Vagina (tissue), 2 donors: ENCODE data around the gene RHOV. TPM values are rescaled to one million over a fixed set of nuclear protein-coding genes. Genes with fewer than 3 reads are reported as not detected.
A peak's percentile ranks its signal among the peaks of the same experiment; 100 is the strongest.

Source experiments
- DNase-seq, 2 donors: peaks; one replicate each; pipeline ENCODE4 v3.0.0-alpha.2; 2017; ENCODE audit errors: extremely low spot score in 2 of 2
- H3K27ac ChIP-seq: fragments of 200-600 bp; sonication (generic); one replicate; pipeline ENCODE4 v1.5.1; 2019
- H3K27me3 ChIP-seq: fragments of 200-600 bp; sonication (generic); one replicate; pipeline ENCODE4 v1.5.1; 2019
- H3K36me3 ChIP-seq, 2 donors: fragments of 200-600 bp; sonication (generic); one replicate each; pipeline ENCODE4 v1.5.1; 2017 to 2019
- H3K4me1 ChIP-seq: fragments of 200-600 bp; sonication (generic); one replicate; pipeline ENCODE4 v1.5.1; 2019
- H3K4me3 ChIP-seq, 2 donors: fragments of 200-600 bp; sonication (generic); 1 replicate in 1 of 2; 2 replicates in 1 of 2; pipeline ENCODE4 v1.5.1; 2016 to 2019
- H3K9me3 ChIP-seq: fragments of 200-600 bp; sonication (generic); one replicate; pipeline ENCODE4 v1.5.1; 2019
- POLR2A ChIP-seq, 2 donors: fragments of 450-650 bp; IDR thresholded peaks; one replicate each; pipeline ENCODE4 v1.6.1; 2017; ENCODE audit warnings: antibody characterized with exemption in 2 of 2, mild to moderate bottlenecking in 2 of 2, moderate library complexity in 2 of 2
- POLR2AphosphoS5 ChIP-seq, 2 donors: sonication (generic); formaldehyde crosslinking; IDR thresholded peaks; one replicate each; pipeline ENCODE4 v1.9.0; 2017; ENCODE audit warnings: antibody characterized with exemption in 2 of 2, mild to moderate bottlenecking in 2 of 2, low read depth in 1 of 2; ENCODE audit not compliant: insufficient read depth in 1 of 2
- intact Hi-C: fragments of 100-400 bp; cut with DNase I; formaldehyde crosslinking; loops from one replicate; pipeline ENCODE4 v1.15.1; 2023
- total RNA-seq: library from RNA; depleted of rRNA; stranded (reverse); fragments of >200 nt; gene quantifications from one replicate; pipeline ENCODE4 v1.2.3, GENCODE V29; 2016
- TF ChIP-seq, protein P1 (sequence below), 3 experiments: fragments of 450-650 bp in 2 of 3; fragments of 200-600 bp in 1 of 3; sonication (generic) in 1 of 3; IDR thresholded peaks; one replicate each; pipeline ENCODE4 v1.5.1; 2017 to 2019; ENCODE audit warnings: antibody characterized with exemption in 3 of 3, mild to moderate bottlenecking in 2 of 3, moderate library complexity in 2 of 3

The RHOV gene
- total RNA-seq, 1 donor from 2014 or later = 32.9 TPM

- Histone ChIP-seq H3K27me3 (no peaks in the 10 kb centered on the region), H3K27ac (no peak overlapping the region), H3K36me3 (peaks cover 0 to 6% of the 10 kb centered on the region in 2 donors), H3K4me3 (no peak overlapping the region), H3K4me1 (peaks cover 25% of the 10 kb centered on the region), H3K9me3 (no peaks in the 10 kb centered on the region)
- peak; percentile 85 to 94 for DNase-seq
- no peak for TF ChIP-seq POLR2A (IDR thresholded peaks at IDR 0.05)
- no peak for TF ChIP-seq POLR2AphosphoS5 (IDR thresholded peaks at IDR 0.05; ENCODE audit: insufficient read depth in 1 of 2, low read depth in 1 of 2)
- TF ChIP-seq, protein P1, sequence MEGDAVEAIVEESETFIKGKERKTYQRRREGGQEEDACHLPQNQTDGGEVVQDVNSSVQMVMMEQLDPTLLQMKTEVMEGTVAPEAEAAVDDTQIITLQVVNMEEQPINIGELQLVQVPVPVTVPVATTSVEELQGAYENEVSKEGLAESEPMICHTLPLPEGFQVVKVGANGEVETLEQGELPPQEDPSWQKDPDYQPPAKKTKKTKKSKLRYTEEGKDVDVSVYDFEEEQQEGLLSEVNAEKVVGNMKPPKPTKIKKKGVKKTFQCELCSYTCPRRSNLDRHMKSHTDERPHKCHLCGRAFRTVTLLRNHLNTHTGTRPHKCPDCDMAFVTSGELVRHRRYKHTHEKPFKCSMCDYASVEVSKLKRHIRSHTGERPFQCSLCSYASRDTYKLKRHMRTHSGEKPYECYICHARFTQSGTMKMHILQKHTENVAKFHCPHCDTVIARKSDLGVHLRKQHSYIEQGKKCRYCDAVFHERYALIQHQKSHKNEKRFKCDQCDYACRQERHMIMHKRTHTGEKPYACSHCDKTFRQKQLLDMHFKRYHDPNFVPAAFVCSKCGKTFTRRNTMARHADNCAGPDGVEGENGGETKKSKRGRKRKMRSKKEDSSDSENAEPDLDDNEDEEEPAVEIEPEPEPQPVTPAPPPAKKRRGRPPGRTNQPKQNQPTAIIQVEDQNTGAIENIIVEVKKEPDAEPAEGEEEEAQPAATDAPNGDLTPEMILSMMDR (IDR thresholded peaks at IDR 0.05) = no peak
- intact Hi-C loops = loop anchor here (5.0 kb wide), 1 partner anchor 35 kb away; no protein-coding TSS in a partner anchor
Observed at GRCh38 chr15:40892447-40893012, 18.5 kb upstream of the RHOV start.

DNA sequence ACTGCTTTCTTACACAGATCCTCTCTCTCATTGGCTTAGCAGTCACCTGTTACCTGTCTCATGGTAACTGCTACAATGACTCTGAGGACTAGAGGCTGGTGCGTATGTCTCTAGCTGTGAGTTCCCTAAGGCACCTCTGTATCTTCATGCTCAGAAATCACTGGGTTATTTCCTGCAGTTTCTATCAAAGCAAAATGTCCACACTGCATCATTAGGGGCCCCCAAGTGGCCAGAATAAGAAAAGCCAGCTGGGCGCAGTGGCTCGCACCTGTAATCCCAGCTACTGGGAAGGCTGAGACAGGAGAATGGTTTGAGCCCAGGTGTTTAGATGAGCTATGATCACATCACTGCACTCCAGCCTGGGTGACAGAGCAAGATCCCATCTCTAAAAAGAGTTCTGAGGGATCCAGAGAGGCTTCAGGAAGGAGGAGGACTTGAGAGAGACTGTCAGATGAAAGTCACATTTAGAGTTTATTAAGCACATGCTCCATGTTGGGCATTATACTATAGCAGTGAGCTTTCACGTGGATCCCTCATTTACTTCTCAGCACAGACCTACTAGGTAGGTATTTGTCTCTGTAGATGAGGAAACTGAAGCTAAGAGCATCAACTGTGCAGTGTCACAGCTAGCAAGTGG lies 17.9 kb upstream of the RHOV start:
- Histone ChIP-seq H3K27me3 (no peaks in the 10 kb centered on the region), H3K36me3 (peaks cover 0 to 6% of the 10 kb centered on the region in 2 donors), H3K4me1 (peaks cover 25% of the 10 kb centered on the region), H3K4me3 (no peak overlapping the region), H3K27ac (no peak overlapping the region), H3K9me3 (no peaks in the 10 kb centered on the region)
- intact Hi-C loops = loop anchor here (5.0 kb wide), 1 partner anchor 35 kb away; no protein-coding TSS in a partner anchor
- peak in 1 of 2 donors; percentile 83 for DNase-seq
- TF ChIP-seq POLR2A (IDR thresholded peaks at IDR 0.05) (no peak), POLR2AphosphoS5 (IDR thresholded peaks at IDR 0.05; ENCODE audit: insufficient read depth in 1 of 2, low read depth in 1 of 2) (peak in 1 of 2 donors; percentile 76)
- TF ChIP-seq, protein P1 (IDR thresholded peaks at IDR 0.05) = peak; percentile 9 to 45 (median 44)

- Histone ChIP-seq H3K9me3 (no peaks in the 10 kb centered on the region), H3K27me3 (no peaks in the 10 kb centered on the region), H3K4me3 (no peak overlapping the region), H3K4me1 (peaks cover 23% of the 10 kb centered on the region), H3K36me3 (peaks cover 0 to 3% of the 10 kb centered on the region in 2 donors), H3K27ac (no peak overlapping the region)
- intact Hi-C loops = loop anchor here (5.0 kb wide), 1 partner anchor 34 kb away; no protein-coding TSS in a partner anchor
- DNase-seq = no peak
- TF ChIP-seq POLR2A (IDR thresholded peaks at IDR 0.05) (no peak), POLR2AphosphoS5 (IDR thresholded peaks at IDR 0.05; ENCODE audit: insufficient read depth in 1 of 2, low read depth in 1 of 2) (no peak)
- TF ChIP-seq, protein P1 (IDR thresholded peaks at IDR 0.05) = no peak
Observed at GRCh38 chr15:40891138-40891537, 17.1 kb upstream of the RHOV start.

DNA sequence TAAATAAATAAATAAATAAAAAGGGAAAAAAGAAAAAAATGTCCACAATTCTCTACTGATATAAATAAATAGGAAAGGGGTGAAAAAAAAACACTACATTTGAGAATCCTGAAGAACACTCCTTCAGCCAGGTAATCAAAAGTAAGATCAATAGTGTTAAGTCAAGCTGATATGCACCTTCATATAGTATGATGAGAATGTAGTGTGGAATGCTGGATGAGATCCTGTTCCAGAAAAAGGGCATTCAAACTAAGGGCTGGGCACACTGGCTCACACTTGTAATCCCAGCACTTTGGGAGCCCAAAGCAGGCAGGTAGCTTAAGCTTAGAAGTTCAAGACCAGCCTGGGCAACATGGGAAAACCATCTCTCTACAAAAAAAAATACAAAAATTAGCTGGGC lies 15.1 kb upstream of the RHOV start:
- Histone ChIP-seq H3K27me3 (no peaks in the 10 kb centered on the region), H3K9me3 (no peaks in the 10 kb centered on the region), H3K27ac (no peak overlapping the region), H3K36me3 (no peaks in the 10 kb centered on the region), H3K4me1 (peaks cover 8% of the 10 kb centered on the region), H3K4me3 (no peak overlapping the region)
- no peak for DNase-seq
- intact Hi-C loops = no loop called here
- TF ChIP-seq POLR2AphosphoS5 (IDR thresholded peaks at IDR 0.05; ENCODE audit: insufficient read depth in 1 of 2, low read depth in 1 of 2) = no peak
- no peak for TF ChIP-seq POLR2A (IDR thresholded peaks at IDR 0.05)
- TF ChIP-seq, protein P1 (IDR thresholded peaks at IDR 0.05) = no peak

DNA sequence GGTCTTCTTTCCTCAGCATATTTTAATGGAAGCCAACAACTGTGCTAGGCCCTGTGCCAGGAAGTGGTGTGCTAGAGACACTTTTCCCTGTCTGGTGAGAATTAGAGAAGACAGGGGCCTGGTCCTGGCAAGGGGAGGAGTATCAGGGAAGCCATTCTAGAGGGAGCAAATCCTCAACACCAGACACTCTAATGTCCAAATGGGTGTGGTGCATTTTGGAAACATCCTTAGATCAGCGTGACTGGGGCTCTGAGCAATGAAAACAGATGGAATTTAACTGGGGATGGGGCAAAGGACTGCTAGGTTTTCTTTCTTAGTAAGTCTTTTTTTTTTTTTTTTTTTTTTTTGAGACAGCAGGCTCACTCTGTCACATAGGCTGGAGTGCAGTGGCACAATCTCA lies 12.6 kb upstream of the RHOV start:
- no peak for DNase-seq
- Histone ChIP-seq H3K36me3 (no peaks in the 10 kb centered on the region), H3K4me3 (no peak overlapping the region), H3K27ac (no peak overlapping the region), H3K27me3 (no peaks in the 10 kb centered on the region), H3K4me1 (no peaks in the 10 kb centered on the region), H3K9me3 (no peaks in the 10 kb centered on the region)
- intact Hi-C loops = no loop called here
- TF ChIP-seq, protein P1 (IDR thresholded peaks at IDR 0.05) = no peak
- TF ChIP-seq POLR2A (IDR thresholded peaks at IDR 0.05) (no peak), POLR2AphosphoS5 (IDR thresholded peaks at IDR 0.05; ENCODE audit: insufficient read depth in 1 of 2, low read depth in 1 of 2) (no peak)
